Sigmoid colon (tissue), 4 donors: ENCODE data around the gene IGF2BP2.

Experiments
- EP300 ChIP-seq, 4 donors: sonication (generic); formaldehyde crosslinking; IDR thresholded peaks; one replicate each; pipeline ENCODE4 v1.6.1; 2017; ENCODE audit warnings: antibody characterized with exemption in 4 of 4
- POLR2A ChIP-seq, 2 donors: fragments of 450-650 bp; IDR thresholded peaks; one replicate each; pipeline ENCODE4 v1.6.1; 2016; ENCODE audit warnings: antibody characterized with exemption in 2 of 2, mild to moderate bottlenecking in 2 of 2, moderate library complexity in 2 of 2
- TF ChIP-seq, protein P1 (sequence below), 4 experiments: fragments of 450-650 bp in 3 of 4; fragments of 200-600 bp in 1 of 4; IDR thresholded peaks; one replicate each; pipeline ENCODE4 v1.5.1; 2016 to 2019; ENCODE audit warnings: antibody characterized with exemption in 4 of 4, mild to moderate bottlenecking in 3 of 4, moderate library complexity in 2 of 4

DNA sequence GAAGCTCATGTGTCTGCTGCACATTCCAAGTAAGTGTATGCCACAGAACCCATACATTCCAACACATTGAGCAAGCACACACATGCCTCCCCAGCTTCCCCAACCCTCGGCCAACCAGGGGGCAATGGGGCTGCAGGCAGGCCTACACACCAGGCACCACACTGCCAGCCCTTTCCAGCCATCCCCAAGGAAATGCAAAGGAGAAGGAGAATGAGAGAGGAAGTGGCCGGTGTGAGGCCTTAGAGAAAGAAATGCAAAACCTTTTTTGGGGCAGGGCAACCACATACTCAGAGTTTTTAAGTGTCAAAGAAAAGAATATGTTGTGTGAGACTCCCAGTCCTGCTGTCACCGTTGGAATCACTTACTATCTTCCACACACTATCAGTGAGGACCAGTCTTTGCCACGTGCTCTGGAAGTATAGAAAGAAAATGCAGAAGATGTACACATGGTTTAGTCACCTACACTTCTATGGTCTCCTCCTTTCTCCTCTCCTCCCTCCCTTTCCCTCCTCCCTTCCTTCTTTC is 11.1 kb downstream of the IGF2BP2 start:
- TF ChIP-seq POLR2A (IDR thresholded peaks at IDR 0.05) (no peak), EP300 (IDR thresholded peaks at IDR 0.05) (no peak)
- TF ChIP-seq, protein P1, sequence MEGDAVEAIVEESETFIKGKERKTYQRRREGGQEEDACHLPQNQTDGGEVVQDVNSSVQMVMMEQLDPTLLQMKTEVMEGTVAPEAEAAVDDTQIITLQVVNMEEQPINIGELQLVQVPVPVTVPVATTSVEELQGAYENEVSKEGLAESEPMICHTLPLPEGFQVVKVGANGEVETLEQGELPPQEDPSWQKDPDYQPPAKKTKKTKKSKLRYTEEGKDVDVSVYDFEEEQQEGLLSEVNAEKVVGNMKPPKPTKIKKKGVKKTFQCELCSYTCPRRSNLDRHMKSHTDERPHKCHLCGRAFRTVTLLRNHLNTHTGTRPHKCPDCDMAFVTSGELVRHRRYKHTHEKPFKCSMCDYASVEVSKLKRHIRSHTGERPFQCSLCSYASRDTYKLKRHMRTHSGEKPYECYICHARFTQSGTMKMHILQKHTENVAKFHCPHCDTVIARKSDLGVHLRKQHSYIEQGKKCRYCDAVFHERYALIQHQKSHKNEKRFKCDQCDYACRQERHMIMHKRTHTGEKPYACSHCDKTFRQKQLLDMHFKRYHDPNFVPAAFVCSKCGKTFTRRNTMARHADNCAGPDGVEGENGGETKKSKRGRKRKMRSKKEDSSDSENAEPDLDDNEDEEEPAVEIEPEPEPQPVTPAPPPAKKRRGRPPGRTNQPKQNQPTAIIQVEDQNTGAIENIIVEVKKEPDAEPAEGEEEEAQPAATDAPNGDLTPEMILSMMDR (IDR thresholded peaks at IDR 0.05) = no peak
